Neural progenitor cell (in vitro differentiated cells): Measurements from ENCODE around the gene NMNAT1. TPM values are rescaled to one million over a fixed set of nuclear protein-coding genes. Genes with fewer than 3 reads are reported as not detected.
A peak's percentile ranks its signal among the peaks of the same experiment; 100 is the strongest.

Experiments
- DNase-seq: peaks from one replicate; pipeline ENCODE4 v3.0.0-alpha.2; 2016; ENCODE audit warnings: low spot score
- H2AFZ ChIP-seq: fragments of 200-600 bp; sonication (generic); replicated peaks from 2 replicates; pipeline ENCODE4 v1.6.1; 2016; ENCODE audit warnings: antibody characterized with exemption
- H3F3A ChIP-seq: fragments of 200-600 bp; sonication (generic); 2 replicates; pipeline ENCODE4 v1.6.1; 2016; ENCODE audit warnings: antibody characterized with exemption, low read depth
- H3K27ac ChIP-seq: fragments of 200-600 bp; sonication (generic); 2 replicates; pipeline ENCODE4 v1.5.1; 2016; ENCODE audit warnings: mild to moderate bottlenecking
- H3K27me3 ChIP-seq: fragments of 200-600 bp; sonication (generic); 2 replicates; pipeline ENCODE4 v1.6.1; 2016; ENCODE audit warnings: mild to moderate bottlenecking, moderate library complexity
- H3K36me3 ChIP-seq: fragments of 200-600 bp; sonication (generic); 2 replicates; pipeline ENCODE4 v1.5.1; 2016
- H3K4me1 ChIP-seq: fragments of 200-600 bp; sonication (generic); 2 replicates; pipeline ENCODE4 v1.6.1; 2016; ENCODE audit warnings: mixed run types
- H3K4me2 ChIP-seq: fragments of 200-600 bp; sonication (generic); 2 replicates; pipeline ENCODE4 v1.6.1; 2016
- H3K4me3 ChIP-seq: fragments of 200-600 bp; sonication (generic); 2 replicates; pipeline ENCODE4 v1.5.1; 2016
- H3K79me2 ChIP-seq: fragments of 200-600 bp; sonication (generic); 2 replicates; pipeline ENCODE4 v1.6.1; 2016; ENCODE audit warnings: low read depth
- H3K9ac ChIP-seq: fragments of 200-600 bp; sonication (generic); 2 replicates; pipeline ENCODE4 v1.6.1; 2016
- H3K9me3 ChIP-seq: fragments of 200-600 bp; sonication (generic); 2 replicates; pipeline ENCODE4 v1.5.1; 2016; ENCODE audit warnings: low read depth
- H4K20me1 ChIP-seq: fragments of 200-600 bp; sonication (generic); 2 replicates; pipeline ENCODE4 v1.6.1; 2016; ENCODE audit warnings: low read depth
- H3K27ac Mint-ChIP-seq: 3 replicates; pipeline ENCODE4 v1.8.0; 2021; ENCODE audit warnings: mixed read lengths
- H3K27me3 Mint-ChIP-seq: 2 replicates; pipeline ENCODE4 v1.8.0; 2022; ENCODE audit warnings: low read depth, mild to moderate bottlenecking, inconsistent platforms, moderate library complexity, mixed read lengths; ENCODE audit not compliant: insufficient read depth
- H3K36me3 Mint-ChIP-seq: 3 replicates; pipeline ENCODE4 v1.8.0; 2021; ENCODE audit warnings: mixed read lengths
- H3K4me1 Mint-ChIP-seq: 3 replicates; pipeline ENCODE4 v1.8.0; 2021; ENCODE audit warnings: mixed read lengths
- H3K4me3 Mint-ChIP-seq: 3 replicates; pipeline ENCODE4 v1.8.0; 2021; ENCODE audit warnings: mild to moderate bottlenecking, moderate library complexity, mixed read lengths
- H3K9me3 Mint-ChIP-seq: 3 replicates; pipeline ENCODE4 v1.8.0; 2020; ENCODE audit warnings: mixed read lengths
- CTCF ChIP-seq: fragments of 200-600 bp; sonication (generic); IDR thresholded peaks from 2 replicates; pipeline ENCODE4 v1.5.1; 2017; ENCODE audit warnings: antibody characterized with exemption, mild to moderate bottlenecking
- EZH2 ChIP-seq: fragments of 200-600 bp; sonication (generic); IDR thresholded peaks from 2 replicates; pipeline ENCODE4 v1.6.1; 2017; ENCODE audit warnings: antibody characterized with exemption, mild to moderate bottlenecking, moderate library complexity
- EZH2phosphoT487 ChIP-seq: fragments of 200-600 bp; sonication (generic); IDR thresholded peaks from 2 replicates; pipeline ENCODE4 v1.6.1; 2017; ENCODE audit warnings: antibody characterized with exemption
- total RNA-seq: library from RNA; depleted of rRNA; stranded (reverse); fragments of >200 nt; gene quantifications from 2 replicates; pipeline ENCODE4 v1.2.3, GENCODE V29; 2015; ENCODE audit warnings: low replicate concordance

NMNAT1 gene
- total RNA-seq, 1 donor from 2014 or later: 14.6 TPM

GRCh38 chr1:9910076-9910422 is 33.2 kb upstream of the NMNAT1 start, which contains the start of gene CTNNBIP1:
CTNNBIP1 (minus strand) TSS chr1:9910269; CDS start chr1:9872064, 38,205 bp downstream.
- peak within 1 kb of the TSS; percentile 53 for H2AFZ ChIP-seq
- Mint-ChIP-seq H3K36me3 (peaks cover 7% of the 10 kb centered on the region), H3K4me1 (peaks cover 40% of the 10 kb centered on the region), H3K9me3 (no peaks in the 10 kb centered on the region), H3K27me3 (peaks cover 4% of the 10 kb centered on the region), H3K27ac (peak within 1 kb of the TSS; percentile 96), H3K4me3 (peak within 1 kb of the TSS; percentile 92)
- peak within 1 kb of the TSS; percentile 49 for H3K27ac ChIP-seq
- DNase-seq: no peak
- peak within 1 kb of the TSS; percentile 57 for H3K9ac ChIP-seq
- TF ChIP-seq CTCF: no peak
- no peak for TF ChIP-seq EZH2phosphoT487
- TF ChIP-seq EZH2: no peak
- H3K4me3 ChIP-seq: peak within 1 kb of the TSS; percentile 97
- H3K27me3 ChIP-seq: no peaks in the 10 kb centered on the region
- no peaks in the 10 kb centered on the region for H3K36me3 ChIP-seq
- peaks cover 9% of the 10 kb centered on the region for H4K20me1 ChIP-seq
- H3K9me3 ChIP-seq: no peaks in the 10 kb centered on the region
- peaks cover 42% of the 10 kb centered on the region for H3K79me2 ChIP-seq
- peaks cover 14% of the 10 kb centered on the region for H3K4me1 ChIP-seq
- H3F3A ChIP-seq: peaks cover 21% of the 10 kb centered on the region
- H3K4me2 ChIP-seq: peak within 1 kb of the TSS; percentile 99

- Histone ChIP-seq H3K4me1 (peaks cover 14% of the 10 kb centered on the region), H3K27ac (peak overlapping the region; percentile 49), H3K4me3 (peak overlapping the region; percentile 57), H3K79me2 (peaks cover 40% of the 10 kb centered on the region), H3K9me3 (no peaks in the 10 kb centered on the region), H3F3A (peaks cover 21% of the 10 kb centered on the region), H3K4me2 (peak overlapping the region; percentile 70), H3K36me3 (no peaks in the 10 kb centered on the region), H3K27me3 (no peaks in the 10 kb centered on the region), H2AFZ (peak overlapping the region; percentile 53), H3K9ac (peak overlapping the region; percentile 7), H4K20me1 (peaks cover 9% of the 10 kb centered on the region)
- H3K27me3 Mint-ChIP-seq: peaks cover 4% of the 10 kb centered on the region
- peaks cover 37% of the 10 kb centered on the region for H3K4me1 Mint-ChIP-seq
- TF ChIP-seq EZH2phosphoT487 (no peak), CTCF (no peak), EZH2 (no peak)
- peak overlapping the region; percentile 90 for H3K4me3 Mint-ChIP-seq
- H3K27ac Mint-ChIP-seq: peak overlapping the region; percentile 96
- H3K36me3 Mint-ChIP-seq: peaks cover 7% of the 10 kb centered on the region
- no peaks in the 10 kb centered on the region for H3K9me3 Mint-ChIP-seq
- peak; percentile 100 for DNase-seq
Observed at GRCh38 chr1:9910423-9911178, 32.7 kb upstream of the NMNAT1 start.

GRCh38 chr1:9912264-9912936 is 30.9 kb upstream of the NMNAT1 start:
- no peaks in the 10 kb centered on the region for H3K9me3 Mint-ChIP-seq
- no peak overlapping the region for H3K4me3 ChIP-seq
- peaks cover 4% of the 10 kb centered on the region for H3K27me3 Mint-ChIP-seq
- peaks cover 4% of the 10 kb centered on the region for H3K36me3 Mint-ChIP-seq
- H3K27me3 ChIP-seq: no peaks in the 10 kb centered on the region
- H3K79me2 ChIP-seq: peaks cover 24% of the 10 kb centered on the region
- H3K9ac ChIP-seq: no peak overlapping the region
- H3K4me1 ChIP-seq: peaks cover 23% of the 10 kb centered on the region
- no peak for DNase-seq
- H2AFZ ChIP-seq: no peak overlapping the region
- peaks cover 9% of the 10 kb centered on the region for H4K20me1 ChIP-seq
- H3K4me3 Mint-ChIP-seq: peak overlapping the region; percentile 54
- H3K27ac Mint-ChIP-seq: peak overlapping the region; percentile 1
- no peaks in the 10 kb centered on the region for H3K36me3 ChIP-seq
- H3K27ac ChIP-seq: no peak overlapping the region
- no peak for TF ChIP-seq EZH2phosphoT487
- no peak for TF ChIP-seq EZH2
- TF ChIP-seq CTCF: no peak
- no peaks in the 10 kb centered on the region for H3K9me3 ChIP-seq
- H3F3A ChIP-seq: peaks cover 21% of the 10 kb centered on the region
- H3K4me1 Mint-ChIP-seq: peaks cover 42% of the 10 kb centered on the region
- H3K4me2 ChIP-seq: no peak overlapping the region
